ENCODE data around the gene DUSP3.
A peak's percentile ranks its signal among the peaks of the same experiment; 100 is the strongest.

The DUSP3 gene

DNA sequence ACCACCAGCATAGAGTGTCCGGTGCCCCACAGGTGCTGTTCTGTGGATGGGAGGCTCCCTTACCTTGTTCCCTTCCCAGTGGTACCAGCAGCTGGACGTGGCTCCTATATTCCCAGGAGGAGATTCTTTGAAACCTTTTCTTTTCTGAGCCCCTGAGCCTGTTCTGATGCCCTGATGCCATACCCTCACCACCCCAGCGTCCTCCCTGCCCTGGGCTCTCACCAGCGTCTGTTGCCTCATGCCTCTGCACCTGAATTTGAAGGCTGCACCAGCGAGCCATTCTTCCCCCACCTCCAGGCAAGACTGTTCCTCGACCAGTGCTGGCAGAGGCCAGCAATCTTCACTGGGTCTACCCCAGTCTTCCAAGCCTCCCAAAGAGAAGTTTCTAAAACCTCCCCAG, 20.7 kb downstream of the DUSP3 start:
- Histone ChIP-seq H3K9me3 (ENCODE audit: insufficient read depth, low read length) (no peaks in the 10 kb centered on the region), H3K4me1 (ENCODE audit: insufficient read depth, insufficient read length) (peaks cover 13% of the 10 kb centered on the region), H3K36me3 (ENCODE audit: insufficient read depth, insufficient read length, low read length) (no peaks in the 10 kb centered on the region), H3K27me3 (ENCODE audit: insufficient read depth, insufficient read length) (peaks cover 15% of the 10 kb centered on the region), H3K4me3 (ENCODE audit: insufficient read length, low read depth) (no peak overlapping the region), H3K9ac (ENCODE audit: insufficient read length, low read depth) (no peak overlapping the region)
- TF ChIP-seq ZNF274 (IDR thresholded peaks at IDR 0.05; ENCODE audit: low read depth, low read length), result no peak
- TF ChIP-seq SUZ12 (IDR thresholded peaks at IDR 0.05; ENCODE audit: extremely low read depth, insufficient read depth, insufficient read length), result no peak
- TF ChIP-seq YY1 (IDR thresholded peaks at IDR 0.05; ENCODE audit: insufficient read depth, insufficient read length), result no peak
- DNase-seq (ENCODE audit: low read depth, low spot score), result no peak

DNA sequence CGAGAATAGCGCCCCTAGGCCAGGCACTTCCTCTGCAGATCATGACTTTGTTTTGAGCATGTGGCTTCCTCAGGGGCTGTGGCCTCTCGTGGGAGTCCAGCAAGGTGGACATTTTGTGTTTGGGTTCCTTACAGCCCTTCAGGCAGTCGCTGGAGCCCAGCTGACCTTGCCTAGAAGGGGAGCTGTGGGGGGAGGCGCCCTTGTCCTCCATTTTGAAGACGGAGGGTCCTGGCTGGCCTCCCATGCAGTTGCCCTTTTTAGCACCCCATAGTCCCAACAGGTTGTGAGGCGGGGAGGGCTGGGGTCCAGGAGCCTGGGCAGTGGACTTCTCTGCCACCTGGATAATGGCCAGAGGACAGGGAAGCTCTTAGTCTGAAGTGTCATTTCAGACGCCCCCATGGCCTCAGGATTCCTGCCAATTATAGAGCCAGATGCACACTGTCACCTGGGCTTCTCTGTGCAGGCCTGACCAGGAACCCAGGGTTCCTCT, 21.6 kb downstream of the DUSP3 start:
- H3K4me1 ChIP-seq (ENCODE audit: insufficient read depth, insufficient read length), result peaks cover 13% of the 10 kb centered on the region
- H3K27me3 ChIP-seq (ENCODE audit: insufficient read depth, insufficient read length), result peaks cover 15% of the 10 kb centered on the region
- H3K36me3 ChIP-seq (ENCODE audit: insufficient read depth, insufficient read length, low read length), result no peaks in the 10 kb centered on the region
- no peak for DNase-seq (ENCODE audit: low read depth, low spot score)
- H3K9me3 ChIP-seq (ENCODE audit: insufficient read depth, low read length), result no peaks in the 10 kb centered on the region
- no peak overlapping the region for H3K4me3 ChIP-seq (ENCODE audit: insufficient read length, low read depth)
- TF ChIP-seq SUZ12 (IDR thresholded peaks at IDR 0.05; ENCODE audit: extremely low read depth, insufficient read depth, insufficient read length) (no peak), YY1 (IDR thresholded peaks at IDR 0.05; ENCODE audit: insufficient read depth, insufficient read length) (no peak), ZNF274 (IDR thresholded peaks at IDR 0.05; ENCODE audit: low read depth, low read length) (no peak)
- peak overlapping the region; percentile 37 for H3K9ac ChIP-seq (ENCODE audit: insufficient read length, low read depth)

DNA sequence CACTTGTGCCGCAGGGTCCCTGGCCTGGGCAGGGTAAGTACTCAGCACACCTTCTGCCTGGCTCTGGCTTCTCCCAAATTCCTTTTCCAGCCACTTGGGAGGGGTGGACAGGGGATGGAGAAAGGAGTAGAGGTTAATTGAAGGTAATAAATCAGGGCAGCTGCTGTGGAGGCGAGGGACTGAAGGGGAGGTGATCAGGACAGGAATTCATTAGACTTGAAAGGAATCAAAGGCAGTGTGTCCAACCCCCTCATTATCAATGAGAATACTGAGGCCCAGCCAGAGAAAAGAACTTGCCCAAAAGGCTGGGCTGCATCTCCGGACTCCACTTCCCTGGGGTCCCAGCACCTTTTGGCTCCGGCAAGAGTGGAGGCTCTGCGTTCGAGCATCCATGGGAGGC, 22.6 kb downstream of the DUSP3 start:
- Histone ChIP-seq H3K27me3 (ENCODE audit: insufficient read depth, insufficient read length) (peaks cover 15% of the 10 kb centered on the region), H3K4me1 (ENCODE audit: insufficient read depth, insufficient read length) (peaks cover 13% of the 10 kb centered on the region), H3K9me3 (ENCODE audit: insufficient read depth, low read length) (no peaks in the 10 kb centered on the region), H3K36me3 (ENCODE audit: insufficient read depth, insufficient read length, low read length) (no peaks in the 10 kb centered on the region), H3K4me3 (ENCODE audit: insufficient read length, low read depth) (no peak overlapping the region), H3K9ac (ENCODE audit: insufficient read length, low read depth) (no peak overlapping the region)
- TF ChIP-seq SUZ12 (IDR thresholded peaks at IDR 0.05; ENCODE audit: extremely low read depth, insufficient read depth, insufficient read length), result no peak
- no peak for TF ChIP-seq YY1 (IDR thresholded peaks at IDR 0.05; ENCODE audit: insufficient read depth, insufficient read length)
- no peak for TF ChIP-seq ZNF274 (IDR thresholded peaks at IDR 0.05; ENCODE audit: low read depth, low read length)
- DNase-seq (ENCODE audit: low read depth, low spot score), result no peak

DNA sequence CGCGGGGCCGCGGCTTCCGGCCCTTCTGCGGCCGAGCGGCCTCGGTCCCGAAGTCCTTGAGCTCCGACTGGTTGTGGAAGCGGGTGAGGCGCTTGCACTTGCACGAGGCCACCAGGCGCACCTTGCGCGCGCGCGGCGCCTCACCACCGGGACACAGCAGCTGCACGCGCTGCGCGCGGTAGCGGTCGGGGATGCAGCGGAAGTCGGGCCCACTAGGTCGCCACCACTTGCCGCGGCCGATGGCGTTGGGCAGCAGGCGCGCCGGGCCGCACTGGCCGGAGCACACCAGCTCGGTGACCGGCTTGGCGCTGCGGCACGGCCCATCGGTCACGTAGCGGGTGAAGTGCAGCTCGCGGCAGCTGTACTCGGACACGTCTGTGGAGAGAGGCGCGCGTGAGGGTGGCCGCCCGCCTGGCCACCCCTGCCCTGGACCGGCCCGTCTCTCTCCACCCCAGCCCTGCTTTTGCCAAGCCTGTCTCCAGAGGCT, 23.3 kb downstream of the DUSP3 start:
- no peak for TF ChIP-seq SUZ12 (IDR thresholded peaks at IDR 0.05; ENCODE audit: extremely low read depth, insufficient read depth, insufficient read length)
- no peak for TF ChIP-seq YY1 (IDR thresholded peaks at IDR 0.05; ENCODE audit: insufficient read depth, insufficient read length)
- TF ChIP-seq ZNF274 (IDR thresholded peaks at IDR 0.05; ENCODE audit: low read depth, low read length), result no peak
- peaks cover 13% of the 10 kb centered on the region for H3K4me1 ChIP-seq (ENCODE audit: insufficient read depth, insufficient read length)
- no peak overlapping the region for H3K9ac ChIP-seq (ENCODE audit: insufficient read length, low read depth)
- H3K36me3 ChIP-seq (ENCODE audit: insufficient read depth, insufficient read length, low read length), result no peaks in the 10 kb centered on the region
- DNase-seq (ENCODE audit: low read depth, low spot score), result no peak
- no peaks in the 10 kb centered on the region for H3K9me3 ChIP-seq (ENCODE audit: insufficient read depth, low read length)
- H3K4me3 ChIP-seq (ENCODE audit: insufficient read length, low read depth), result peak overlapping the region; percentile 13
- peaks cover 15% of the 10 kb centered on the region for H3K27me3 ChIP-seq (ENCODE audit: insufficient read depth, insufficient read length)

DNA sequence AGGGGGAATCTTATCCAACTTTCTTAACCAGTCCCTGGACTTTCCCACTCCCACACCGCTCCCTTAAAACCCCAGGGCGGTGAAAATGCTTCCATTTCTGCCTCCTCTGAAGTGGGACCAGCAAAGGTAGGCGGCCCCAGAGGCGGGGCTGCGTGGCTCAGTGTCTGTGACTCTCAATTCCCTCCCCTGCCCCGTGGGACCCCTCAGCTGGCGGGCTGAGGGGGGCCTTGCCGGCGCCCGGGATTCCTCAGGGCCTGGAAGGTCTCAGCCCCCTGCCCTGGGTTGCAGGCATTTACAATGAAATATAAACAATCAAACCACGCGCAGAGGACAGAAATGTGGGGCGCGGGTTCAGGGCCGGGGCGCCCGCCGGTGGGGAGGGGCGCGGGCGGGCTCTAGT, 23.8 kb downstream of the DUSP3 start:
- TF ChIP-seq ZNF274 (IDR thresholded peaks at IDR 0.05; ENCODE audit: low read depth, low read length) (no peak), SUZ12 (IDR thresholded peaks at IDR 0.05; ENCODE audit: extremely low read depth, insufficient read depth, insufficient read length) (no peak), YY1 (IDR thresholded peaks at IDR 0.05; ENCODE audit: insufficient read depth, insufficient read length) (no peak)
- peaks cover 15% of the 10 kb centered on the region for H3K4me1 ChIP-seq (ENCODE audit: insufficient read depth, insufficient read length)
- DNase-seq (ENCODE audit: low read depth, low spot score), result no peak
- peaks cover 15% of the 10 kb centered on the region for H3K27me3 ChIP-seq (ENCODE audit: insufficient read depth, insufficient read length)
- no peak overlapping the region for H3K4me3 ChIP-seq (ENCODE audit: insufficient read length, low read depth)
- H3K36me3 ChIP-seq (ENCODE audit: insufficient read depth, insufficient read length, low read length), result no peaks in the 10 kb centered on the region
- H3K9ac ChIP-seq (ENCODE audit: insufficient read length, low read depth), result no peak overlapping the region
- H3K9me3 ChIP-seq (ENCODE audit: insufficient read depth, low read length), result no peaks in the 10 kb centered on the region

DNA sequence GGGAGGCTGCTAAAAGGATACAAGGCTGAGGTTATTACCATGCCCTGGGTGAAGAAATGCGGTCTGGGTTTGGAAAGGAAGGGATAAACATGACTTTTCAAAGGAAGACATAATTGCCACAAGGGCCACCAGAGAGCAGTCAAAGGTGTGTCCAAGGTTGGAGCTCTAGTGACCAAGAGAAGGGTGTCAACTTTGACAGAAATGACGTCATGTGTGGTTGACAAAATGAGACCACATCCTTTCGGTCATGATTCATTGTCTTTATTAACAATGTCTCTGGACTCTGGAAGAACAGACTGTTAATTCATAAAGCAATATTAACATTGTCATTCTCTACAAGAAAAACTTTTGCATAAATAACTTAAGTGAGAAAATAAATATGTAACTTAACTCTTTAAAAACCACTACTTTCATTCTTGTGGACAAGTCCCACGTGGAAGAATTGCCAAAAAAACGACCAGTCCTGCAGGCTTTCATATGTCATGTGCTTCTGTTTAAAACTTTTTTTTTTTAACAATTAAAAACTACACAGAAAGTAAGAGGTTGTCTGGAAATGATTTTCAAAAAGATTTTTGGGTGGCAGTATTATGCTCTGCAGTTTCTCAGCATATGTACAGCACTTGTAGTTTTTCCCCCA, 25.2 kb downstream of the DUSP3 start:
- TF ChIP-seq ZNF274 (IDR thresholded peaks at IDR 0.05; ENCODE audit: low read depth, low read length), result no peak
- TF ChIP-seq SUZ12 (IDR thresholded peaks at IDR 0.05; ENCODE audit: extremely low read depth, insufficient read depth, insufficient read length), result no peak
- no peak for TF ChIP-seq YY1 (IDR thresholded peaks at IDR 0.05; ENCODE audit: insufficient read depth, insufficient read length)
- Histone ChIP-seq H3K4me3 (ENCODE audit: insufficient read length, low read depth) (no peak overlapping the region), H3K27me3 (ENCODE audit: insufficient read depth, insufficient read length) (peaks cover 15% of the 10 kb centered on the region), H3K9ac (ENCODE audit: insufficient read length, low read depth) (no peak overlapping the region), H3K36me3 (ENCODE audit: insufficient read depth, insufficient read length, low read length) (no peaks in the 10 kb centered on the region), H3K4me1 (ENCODE audit: insufficient read depth, insufficient read length) (peaks cover 13% of the 10 kb centered on the region), H3K9me3 (ENCODE audit: insufficient read depth, low read length) (no peaks in the 10 kb centered on the region)
- DNase-seq (ENCODE audit: low read depth, low spot score), result no peak

DNA sequence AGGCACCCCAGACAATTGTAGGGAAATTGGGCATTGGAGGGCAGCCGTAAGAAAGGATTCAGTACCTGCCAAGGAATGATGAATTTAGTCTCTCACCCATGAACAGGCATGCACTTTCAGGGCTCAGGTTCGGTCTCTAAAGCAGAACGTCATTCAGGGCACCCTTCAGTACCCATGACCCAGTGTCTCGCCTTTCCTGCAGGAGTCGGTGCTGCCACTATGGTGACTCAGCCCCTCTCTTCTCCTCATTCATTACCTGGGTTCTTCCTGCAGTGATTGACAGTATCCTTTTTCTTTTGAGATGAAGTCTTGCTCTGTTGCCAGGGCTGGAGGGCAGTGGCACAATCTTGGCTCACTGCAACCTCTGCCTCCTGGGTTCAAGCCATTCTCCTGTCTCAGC, 28.6 kb downstream of the DUSP3 start:
- Histone ChIP-seq H3K27me3 (ENCODE audit: insufficient read depth, insufficient read length) (peaks cover 9% of the 10 kb centered on the region), H3K9me3 (ENCODE audit: insufficient read depth, low read length) (no peaks in the 10 kb centered on the region), H3K4me1 (ENCODE audit: insufficient read depth, insufficient read length) (peaks cover 4% of the 10 kb centered on the region), H3K4me3 (ENCODE audit: insufficient read length, low read depth) (no peak overlapping the region), H3K36me3 (ENCODE audit: insufficient read depth, insufficient read length, low read length) (no peaks in the 10 kb centered on the region), H3K9ac (ENCODE audit: insufficient read length, low read depth) (no peak overlapping the region)
- no peak for DNase-seq (ENCODE audit: low read depth, low spot score)
- TF ChIP-seq YY1 (IDR thresholded peaks at IDR 0.05; ENCODE audit: insufficient read depth, insufficient read length), result no peak
- TF ChIP-seq ZNF274 (IDR thresholded peaks at IDR 0.05; ENCODE audit: low read depth, low read length), result no peak
- TF ChIP-seq SUZ12 (IDR thresholded peaks at IDR 0.05; ENCODE audit: extremely low read depth, insufficient read depth, insufficient read length), result no peak
